ENCODE measurements around the gene PHRF1.

PHRF1 gene

DNA sequence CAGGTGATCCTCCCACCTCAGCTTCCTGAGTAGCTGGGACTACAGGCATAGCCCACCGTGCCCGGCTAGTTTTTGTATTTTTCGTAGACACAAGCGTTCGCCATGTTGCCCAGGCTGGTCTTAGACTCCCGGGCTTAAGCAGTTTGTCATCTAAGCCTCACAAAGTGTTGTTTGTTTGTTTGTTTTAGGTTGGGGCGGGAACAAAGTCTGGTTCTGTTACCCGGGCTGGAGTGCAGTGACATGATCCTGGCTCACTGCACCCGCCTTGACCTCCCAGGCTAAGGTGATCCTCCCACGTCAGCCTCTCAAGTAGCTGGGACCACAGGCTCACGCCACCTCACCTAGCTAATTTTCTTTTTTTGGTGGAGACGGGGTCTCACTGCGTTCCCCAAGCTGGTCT, 26.9 kb downstream of the PHRF1 start:
- no peak for DNase-seq

DNA sequence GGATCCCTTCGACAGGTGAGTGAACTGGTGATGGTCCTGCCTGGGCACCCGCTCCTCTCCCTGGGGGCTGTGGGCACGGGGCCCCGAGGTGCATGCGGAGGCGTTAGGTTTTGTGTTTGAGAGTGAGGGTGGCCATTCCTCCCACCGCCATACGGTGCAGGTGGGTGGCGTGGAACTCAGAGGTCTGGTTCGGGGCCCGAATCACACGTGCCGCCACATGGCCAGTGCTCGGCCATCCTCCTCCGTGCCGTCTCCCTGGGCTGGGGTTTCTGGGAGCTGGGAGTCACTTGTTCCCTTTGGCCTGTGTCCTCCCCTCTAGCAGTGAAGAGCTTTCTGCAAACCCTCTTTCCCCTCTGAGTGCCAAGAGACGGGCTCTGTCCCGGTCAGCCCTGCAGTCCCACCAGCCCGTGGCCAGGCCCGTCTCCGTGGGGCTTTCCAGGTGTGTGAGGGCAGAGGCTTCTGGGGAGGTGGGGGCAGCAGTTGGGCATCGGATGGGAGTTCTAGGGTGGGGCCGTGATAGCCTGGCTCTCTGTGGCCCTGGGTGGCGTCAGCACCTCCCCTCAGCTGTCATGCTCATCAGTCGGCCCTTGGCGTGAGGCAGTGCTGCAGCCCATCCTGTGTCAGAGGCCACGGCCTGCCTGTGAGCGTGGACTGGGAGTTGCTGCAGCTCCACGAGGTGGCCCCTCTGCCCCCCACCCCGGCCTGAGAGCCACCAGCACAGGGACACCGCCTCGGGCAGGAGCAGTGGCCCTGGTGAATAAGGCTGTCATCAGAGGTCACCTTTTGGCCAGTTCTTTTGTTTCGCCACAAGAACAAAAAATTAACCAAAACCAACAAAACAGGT, 29.2 kb downstream of the PHRF1 start:
- no peak for DNase-seq

DNA sequence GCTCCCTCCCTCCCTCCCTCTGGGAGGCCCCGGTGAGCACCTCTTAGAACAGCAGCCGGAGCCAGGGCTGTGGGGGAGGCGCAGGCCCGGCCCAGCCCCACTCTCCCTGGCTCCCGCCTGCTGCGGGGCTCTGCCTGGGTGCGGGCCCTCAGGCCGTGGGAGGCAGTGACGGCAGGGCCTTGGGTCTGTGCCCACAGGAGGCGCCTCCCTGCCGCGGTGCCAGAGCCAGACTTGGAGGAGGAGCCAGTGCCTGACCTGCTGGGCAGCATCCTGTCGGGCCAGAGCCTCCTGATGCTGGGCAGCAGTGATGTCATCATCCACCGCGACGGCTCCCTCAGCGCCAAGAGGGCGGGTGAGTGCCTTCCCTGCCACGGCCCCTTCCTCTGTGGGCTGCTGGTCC, 30.0 kb downstream of the PHRF1 start:
- no peak for DNase-seq

- DNase-seq, result no peak
These were observed 30.9 kb downstream of the PHRF1 start for GRCh38 chr11:607020-607780.

DNA sequence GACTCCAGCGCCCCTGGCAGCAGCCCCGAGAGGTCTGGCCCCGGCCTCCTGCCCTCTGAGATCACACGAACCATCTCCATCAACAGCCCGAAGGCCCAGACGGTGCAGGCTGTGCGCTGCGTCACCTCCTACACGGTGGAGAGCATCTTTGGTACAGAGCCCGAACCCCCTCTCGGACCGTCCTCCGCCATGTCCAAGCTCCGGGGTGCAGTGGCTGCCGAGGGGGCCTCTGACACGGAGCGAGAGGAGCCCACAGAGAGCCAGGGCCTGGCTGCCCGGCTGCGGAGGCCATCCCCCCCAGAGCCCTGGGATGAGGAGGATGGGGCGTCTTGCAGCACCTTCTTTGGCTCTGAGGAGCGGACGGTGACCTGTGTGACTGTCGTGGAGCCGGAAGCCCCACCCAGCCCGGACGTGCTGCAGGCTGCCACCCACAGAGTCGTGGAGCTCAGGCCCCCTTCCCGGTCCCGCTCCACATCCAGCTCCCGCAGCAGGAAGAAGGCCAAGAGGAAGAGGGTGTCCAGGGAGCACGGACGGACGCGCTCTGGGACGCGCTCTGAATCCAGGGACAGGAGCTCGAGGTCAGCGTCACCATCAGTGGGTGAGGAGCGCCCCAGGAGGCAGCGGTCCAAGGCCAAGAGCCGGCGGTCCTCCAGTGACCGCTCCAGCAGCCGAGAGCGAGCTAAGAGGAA, 31.8 kb downstream of the PHRF1 start:
- no peak for DNase-seq

GRCh38 chr11:608791-609251, 32.6 kb downstream of the PHRF1 start:
- no peak for DNase-seq

DNA sequence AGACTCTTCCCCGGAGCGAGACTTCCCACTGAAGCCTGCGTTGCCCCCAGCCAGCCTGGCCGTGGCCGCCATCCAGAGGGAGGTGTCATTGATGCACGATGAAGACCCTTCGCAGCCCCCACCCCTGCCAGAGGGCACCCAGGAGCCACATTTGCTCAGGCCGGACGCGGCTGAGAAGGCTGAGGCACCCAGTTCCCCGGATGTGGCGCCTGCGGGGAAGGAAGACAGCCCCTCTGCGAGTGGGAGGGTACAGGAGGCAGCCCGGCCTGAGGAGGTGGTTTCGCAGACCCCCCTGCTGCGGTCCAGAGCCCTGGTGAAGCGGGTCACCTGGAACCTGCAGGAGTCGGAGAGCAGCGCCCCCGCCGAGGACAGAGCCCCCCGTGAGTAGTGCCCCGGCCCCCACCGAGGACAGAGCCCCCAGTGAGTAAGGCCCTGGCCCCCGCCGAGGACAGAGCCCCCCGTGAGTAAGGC, 33.1 kb downstream of the PHRF1 start:
- no peak for DNase-seq

GRCh38 chr11:610146-610801, 34.0 kb downstream of the PHRF1 start:
- no peak for DNase-seq

DNA sequence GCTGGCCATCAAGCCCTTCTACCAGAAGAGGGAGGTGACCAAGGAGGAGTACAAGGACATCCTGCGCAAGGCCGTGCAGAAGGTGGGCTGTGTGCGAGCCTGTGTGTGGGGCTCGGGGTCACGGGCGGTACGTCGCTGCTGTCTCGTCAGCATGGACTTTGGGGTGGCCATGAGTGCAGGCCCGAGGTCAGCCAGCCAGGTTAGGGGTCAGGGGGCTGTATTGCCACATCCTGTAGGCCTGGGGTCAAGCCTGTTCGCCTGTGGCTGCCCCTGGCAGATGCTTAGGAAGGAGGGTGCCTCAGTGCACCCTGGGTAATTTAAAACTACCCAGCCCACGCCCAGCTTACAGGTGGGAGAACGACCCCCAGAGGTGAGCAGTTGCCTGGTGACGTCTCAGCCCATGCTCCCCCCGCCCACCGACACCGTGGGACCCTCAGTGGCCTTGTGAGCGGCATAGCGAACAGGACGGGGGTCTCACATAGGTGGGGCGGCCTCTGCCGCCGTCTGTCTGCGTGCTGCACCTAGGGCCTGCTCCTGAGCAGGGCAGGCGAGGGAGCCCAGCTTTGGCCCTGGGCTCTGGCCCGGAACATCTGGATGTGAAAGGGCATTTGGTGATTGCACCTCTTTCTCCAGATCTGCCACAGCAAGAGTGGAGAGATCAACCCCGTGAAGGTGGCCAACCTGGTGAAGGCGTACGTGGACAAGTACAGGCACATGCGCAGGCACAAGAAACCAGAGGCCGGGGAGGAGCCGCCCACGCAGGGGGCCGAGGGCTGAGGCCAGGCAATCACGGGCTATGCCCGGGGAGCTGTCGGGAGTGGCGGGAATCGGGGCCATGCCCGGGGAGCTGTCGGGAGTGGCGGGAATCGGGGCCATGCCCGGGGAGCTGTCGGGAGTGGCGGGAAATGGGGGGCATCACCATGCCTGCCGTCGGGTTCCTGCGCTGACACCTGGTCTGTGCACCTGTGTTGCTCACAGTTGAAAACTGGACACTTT, 35.0 kb downstream of the PHRF1 start:
- DNase-seq, result no peak

DNA sequence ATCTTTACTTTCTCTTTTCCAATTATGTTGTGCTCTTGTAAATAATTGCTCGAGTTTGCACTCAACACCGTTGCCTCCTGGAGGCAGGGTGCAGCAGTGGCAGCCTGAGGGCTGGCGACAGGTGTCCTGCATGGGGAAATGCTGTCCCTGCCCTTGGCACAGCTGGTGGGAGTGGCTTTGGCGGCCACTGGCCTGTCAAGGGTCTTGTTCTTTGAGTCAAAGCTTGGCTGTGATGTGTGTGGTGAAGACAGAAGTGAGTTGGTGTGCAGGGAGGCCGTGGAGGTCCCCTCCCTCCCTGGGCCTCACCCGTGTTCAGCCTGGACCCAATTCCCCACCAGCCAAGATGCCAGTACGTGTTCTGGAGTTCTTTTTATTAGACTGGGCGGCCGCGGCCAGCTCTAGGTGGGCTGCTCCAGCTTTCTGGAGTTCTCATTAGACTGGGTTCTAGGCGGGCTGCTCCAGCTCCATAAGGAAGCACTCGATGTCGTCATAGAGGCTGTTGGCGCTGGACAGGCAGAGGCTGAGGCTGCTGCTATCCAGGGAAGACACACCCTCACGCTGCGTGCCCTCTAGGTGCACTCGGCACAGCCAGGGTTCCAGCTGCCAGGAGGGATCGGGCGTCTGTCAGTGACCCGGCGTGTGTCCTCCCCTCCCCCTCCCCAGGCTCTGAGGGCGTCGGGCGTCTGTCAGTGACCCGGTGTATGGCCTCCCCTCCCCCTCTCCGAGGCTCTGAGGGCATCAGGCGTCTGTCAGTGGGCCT, 36.1 kb downstream of the PHRF1 start:
- no peak for DNase-seq

DNA sequence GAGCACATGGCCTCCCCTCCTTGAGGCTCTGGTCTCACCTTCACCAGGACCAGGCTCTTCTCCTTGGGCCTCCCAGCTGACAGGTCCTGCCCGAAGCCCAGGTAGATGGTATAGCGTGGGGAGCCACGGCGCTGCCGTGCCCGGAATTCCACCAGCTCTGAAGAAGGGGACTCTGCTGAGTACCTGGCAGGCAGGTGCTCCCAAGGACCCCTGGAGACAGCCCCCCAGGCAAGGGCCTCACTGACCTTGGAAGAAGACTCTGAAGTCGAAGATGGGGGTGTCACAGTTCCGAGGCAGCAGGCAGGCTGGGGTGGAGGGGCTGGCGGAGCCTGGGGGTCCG, 36.7 kb downstream of the PHRF1 start:
- DNase-seq, result no peak

GRCh38 chr11:613369-613968, 37.2 kb downstream of the PHRF1 start:
- DNase-seq, result no peak

DNA sequence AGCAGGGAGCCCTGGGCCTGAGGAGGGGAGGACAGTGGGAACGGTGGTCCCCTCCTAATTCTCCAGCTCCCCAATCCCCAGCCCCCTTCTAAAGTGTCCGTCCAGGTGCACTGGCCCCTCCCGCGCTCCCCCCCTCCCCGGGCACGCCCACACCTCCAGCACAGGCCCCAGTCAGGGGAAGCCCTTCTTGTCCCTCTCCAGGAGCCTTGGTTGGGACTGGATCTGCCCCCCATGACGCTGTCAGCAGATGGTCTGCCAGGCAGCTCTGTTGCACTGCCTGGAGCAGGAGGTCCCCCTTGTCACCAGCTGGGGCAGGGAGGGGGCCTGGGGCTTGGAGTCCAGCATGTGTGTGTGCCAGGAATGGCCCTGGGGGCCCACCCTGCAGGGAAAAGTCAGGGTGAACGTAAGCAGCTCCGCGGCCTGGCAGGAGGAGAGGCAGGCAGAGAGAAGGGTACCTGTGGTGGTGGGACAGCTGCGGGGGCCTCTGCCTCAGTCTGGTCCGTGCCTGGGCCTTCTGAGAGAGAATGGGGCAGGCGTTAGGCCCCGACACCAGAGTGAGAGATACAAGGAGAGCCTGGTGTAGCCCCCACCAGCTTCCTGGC, 37.9 kb downstream of the PHRF1 start:
- DNase-seq, result no peak

DNA sequence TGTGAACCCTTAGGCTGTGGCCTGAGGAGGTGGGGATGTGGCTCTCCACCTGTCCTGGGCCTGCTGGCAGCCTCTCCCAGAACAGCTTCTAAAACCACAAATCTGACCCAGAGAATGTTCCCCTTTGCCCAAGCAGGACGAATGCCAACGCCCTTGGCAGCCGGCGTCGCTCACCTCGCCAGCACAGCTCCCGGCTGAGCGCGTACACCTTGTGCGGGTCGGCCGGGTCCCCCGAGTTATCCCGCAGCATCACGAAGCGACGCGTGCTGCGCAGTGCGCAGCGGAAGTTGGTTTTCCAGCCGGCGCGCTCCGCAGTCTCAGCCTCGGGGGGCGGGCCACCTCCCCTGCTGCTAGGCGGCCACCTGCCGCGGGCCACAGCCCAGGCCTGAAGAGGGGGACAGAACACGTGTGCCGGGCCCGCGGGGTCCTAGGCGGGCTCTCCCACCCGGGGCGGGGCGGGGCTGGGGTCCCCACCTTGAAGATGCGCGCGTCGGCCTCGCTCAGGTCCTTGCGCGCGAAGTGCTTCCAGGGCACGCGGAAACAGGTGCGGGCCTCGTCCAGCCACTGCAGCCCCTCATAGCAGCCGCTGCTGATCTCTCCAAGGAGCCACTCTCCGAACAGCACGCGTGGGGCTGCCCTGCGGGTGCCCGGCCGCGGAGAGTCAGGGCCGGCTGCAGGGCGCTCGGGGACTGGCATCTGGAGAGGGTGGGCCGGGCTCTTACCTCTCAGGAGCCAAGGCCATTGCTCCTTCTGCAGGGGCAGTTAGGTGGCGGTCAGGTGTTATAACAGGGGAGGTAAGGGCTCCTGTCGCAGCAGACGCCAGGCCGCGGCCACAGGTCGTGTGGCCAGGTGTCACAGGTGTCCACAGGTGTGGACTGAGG, 38.6 kb downstream of the PHRF1 start:
- no peak for DNase-seq

DNA sequence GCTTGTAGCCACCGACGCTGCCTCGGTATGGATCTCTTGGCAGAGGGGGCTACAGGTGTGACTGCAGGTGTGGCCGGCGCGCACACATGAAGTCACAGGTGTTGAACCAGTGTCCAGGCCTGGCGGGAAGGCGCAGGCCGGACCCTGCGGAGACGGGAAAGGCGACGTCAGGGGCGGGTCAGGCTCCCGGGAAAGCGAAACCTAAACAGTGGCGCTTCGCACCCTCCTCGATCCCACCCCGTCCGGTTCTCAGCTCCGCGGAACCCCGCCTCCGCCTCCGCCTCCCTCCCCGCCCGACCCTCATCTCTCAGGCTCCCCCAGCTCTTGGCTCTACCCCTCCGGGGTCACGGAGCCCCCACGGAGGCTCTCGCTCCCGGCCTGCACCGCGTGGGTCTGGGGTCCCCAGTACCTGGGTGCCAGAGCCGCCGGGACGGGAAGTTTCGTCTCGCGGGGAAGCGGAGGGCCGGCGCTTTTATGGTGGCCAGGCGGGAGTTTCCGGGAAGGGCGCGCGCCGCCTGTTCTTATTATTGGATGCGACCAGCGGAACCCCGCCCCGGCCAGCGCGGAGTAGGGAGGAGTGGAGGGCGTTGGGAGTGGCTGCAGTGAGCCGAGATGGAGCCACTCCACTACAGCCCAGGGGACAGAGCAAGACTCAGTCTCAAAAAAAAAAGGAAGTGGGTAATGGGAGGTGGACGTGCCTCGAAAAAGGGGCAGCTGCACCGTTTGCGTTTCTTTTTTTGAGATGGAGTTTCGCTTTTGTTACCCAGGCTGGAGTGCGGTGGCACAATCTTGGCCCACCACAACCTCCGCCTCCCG, 39.4 kb downstream of the PHRF1 start, which contains the start of gene IRF7:
Gene IRF7, minus strand, starts transcription at position 447 of the 816 bp plus-strand sequence. CDS start 586 bp downstream, outside the sequence.
- peak; percentile 78 for DNase-seq

DNA sequence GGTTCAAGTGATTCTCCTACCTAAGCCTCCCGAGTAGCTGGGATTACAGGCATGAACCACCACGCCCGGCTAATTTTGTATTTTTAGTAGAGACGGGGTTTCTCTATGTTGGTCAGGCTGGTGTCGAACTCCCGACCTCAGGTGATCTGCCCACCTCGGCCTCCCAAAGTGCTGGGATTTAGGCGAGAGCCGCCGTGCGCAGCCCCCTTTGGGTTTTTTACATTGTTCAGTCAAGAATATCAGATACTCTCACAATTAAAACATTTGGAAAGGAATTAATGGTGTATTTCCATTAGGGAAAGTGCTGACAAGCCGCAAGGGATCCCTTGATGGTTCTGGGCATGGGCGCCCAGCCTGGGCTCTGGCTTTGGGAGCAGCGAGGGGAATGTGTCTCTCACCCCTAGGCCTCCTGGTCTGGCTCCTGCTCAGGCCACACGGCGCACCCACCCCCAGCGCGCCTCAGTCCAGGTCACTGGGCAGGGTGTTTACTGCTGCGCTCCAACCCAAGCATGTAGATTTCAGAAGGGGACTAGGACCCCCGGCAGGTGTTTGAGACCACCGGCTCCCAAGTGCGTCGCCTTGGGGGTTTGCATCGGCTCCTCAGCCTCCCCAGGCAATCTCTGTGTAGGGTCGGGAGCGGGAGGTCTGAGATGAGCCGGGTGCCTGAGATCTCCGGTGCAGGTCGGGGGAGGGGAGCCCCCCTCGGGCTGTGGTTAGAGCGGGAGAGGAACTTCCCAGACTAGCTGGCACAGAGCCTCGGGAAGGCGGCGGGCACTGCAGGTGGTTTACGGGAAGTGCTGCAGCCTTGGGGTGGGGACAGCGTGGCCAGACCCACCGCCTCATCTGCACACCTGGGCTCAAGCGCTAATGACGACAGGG, 40.3 kb downstream of the PHRF1 start:
- no peak for DNase-seq

All from NCI-H1436 treated with DMSO at 0.1 percent for 48 hours (cell line).